CD4-positive, alpha-beta T cell treated with Interleukin-17A for 1 hour (primary cell): ENCODE data around the gene DNAJB8.

Experiments used
- DNase-seq: peaks from one replicate; pipeline ENCODE4 v3.0.0-alpha.2; 2020

DNAJB8 gene

GRCh38 chr3:128493570-128494366 lies 27.1 kb upstream of the DNAJB8 start:
- DNase-seq: no peak

GRCh38 chr3:128492671-128493569 lies 26.2 kb upstream of the DNAJB8 start, which contains the start of gene GATA2:
GATA2 (minus strand) TSS chr3:128493201; CDS start chr3:128487031, 6,170 bp downstream.
- DNase-seq: no peak

- DNase-seq: peak; percentile 12
These were observed 25.4 kb upstream of the DNAJB8 start for GRCh38 chr3:128491941-128492670.

GRCh38 chr3:128491691-128491940 lies 24.9 kb upstream of the DNAJB8 start:
- DNase-seq: no peak

- DNase-seq: no peak
These were observed 24.4 kb upstream of the DNAJB8 start for GRCh38 chr3:128490915-128491690.

- DNase-seq: no peak
These were observed 23.9 kb upstream of the DNAJB8 start for GRCh38 chr3:128490650-128490914.

GRCh38 chr3:128489927-128490649 lies 23.4 kb upstream of the DNAJB8 start:
- no peak for DNase-seq

GRCh38 chr3:128489674-128489926 lies 22.9 kb upstream of the DNAJB8 start:
- DNase-seq: no peak

- DNase-seq: peak; percentile 38
These were observed 22.4 kb upstream of the DNAJB8 start for GRCh38 chr3:128488991-128489673.

- no peak for DNase-seq
These were observed 21.9 kb upstream of the DNAJB8 start for GRCh38 chr3:128488636-128488990.

GRCh38 chr3:128487813-128488635 lies 21.3 kb upstream of the DNAJB8 start:
- DNase-seq: no peak

- DNase-seq: no peak
These were observed 20.8 kb upstream of the DNAJB8 start for GRCh38 chr3:128487538-128487812.

GRCh38 chr3:128486681-128487537 lies 20.2 kb upstream of the DNAJB8 start:
- no peak for DNase-seq

GRCh38 chr3:128486205-128486628 lies 19.5 kb upstream of the DNAJB8 start:
- DNase-seq: no peak

- DNase-seq: no peak
These were observed 18.9 kb upstream of the DNAJB8 start for GRCh38 chr3:128485282-128486204.

GRCh38 chr3:128484404-128485281 lies 18.0 kb upstream of the DNAJB8 start:
- no peak for DNase-seq

GRCh38 chr3:128483657-128484403 lies 17.1 kb upstream of the DNAJB8 start:
- DNase-seq: no peak
